Measurements from ENCODE around the gene WDR5.

DNA sequence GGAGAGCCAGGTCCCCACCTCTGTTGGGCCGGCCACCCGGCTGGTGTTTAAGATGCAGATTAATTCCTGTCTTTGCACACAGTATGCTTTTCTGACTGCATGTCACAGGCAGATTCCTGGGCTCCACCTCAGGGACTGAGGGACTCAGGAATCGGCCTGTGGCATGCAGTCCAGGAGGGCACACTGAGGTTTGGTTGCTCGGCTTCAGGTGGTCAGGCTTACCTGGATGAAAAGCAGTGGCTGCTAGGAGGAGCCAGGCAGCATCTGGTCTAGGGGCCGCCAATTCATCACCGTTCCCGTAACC, 1.1 kb downstream of the WDR5 start:
- TF ChIP-seq, protein P1, sequence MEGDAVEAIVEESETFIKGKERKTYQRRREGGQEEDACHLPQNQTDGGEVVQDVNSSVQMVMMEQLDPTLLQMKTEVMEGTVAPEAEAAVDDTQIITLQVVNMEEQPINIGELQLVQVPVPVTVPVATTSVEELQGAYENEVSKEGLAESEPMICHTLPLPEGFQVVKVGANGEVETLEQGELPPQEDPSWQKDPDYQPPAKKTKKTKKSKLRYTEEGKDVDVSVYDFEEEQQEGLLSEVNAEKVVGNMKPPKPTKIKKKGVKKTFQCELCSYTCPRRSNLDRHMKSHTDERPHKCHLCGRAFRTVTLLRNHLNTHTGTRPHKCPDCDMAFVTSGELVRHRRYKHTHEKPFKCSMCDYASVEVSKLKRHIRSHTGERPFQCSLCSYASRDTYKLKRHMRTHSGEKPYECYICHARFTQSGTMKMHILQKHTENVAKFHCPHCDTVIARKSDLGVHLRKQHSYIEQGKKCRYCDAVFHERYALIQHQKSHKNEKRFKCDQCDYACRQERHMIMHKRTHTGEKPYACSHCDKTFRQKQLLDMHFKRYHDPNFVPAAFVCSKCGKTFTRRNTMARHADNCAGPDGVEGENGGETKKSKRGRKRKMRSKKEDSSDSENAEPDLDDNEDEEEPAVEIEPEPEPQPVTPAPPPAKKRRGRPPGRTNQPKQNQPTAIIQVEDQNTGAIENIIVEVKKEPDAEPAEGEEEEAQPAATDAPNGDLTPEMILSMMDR (IDR thresholded peaks at IDR 0.05; ENCODE audit: poor library complexity): no peak
- TF ChIP-seq EZH2 (IDR thresholded peaks at IDR 0.05; ENCODE audit: borderline replicate concordance): no peak

Data from hepatocyte (in vitro differentiated cells).